Activated effector memory CD4-positive, alpha-beta T cell treated with anti-CD3 and anti-CD28 coated beads, Interleukin-2, amount 50 U/mL, for 16 hours (primary cell): Measurements from ENCODE around the gene TSC22D3.

Experiments
- DNase-seq: peaks from one replicate; pipeline ENCODE4 v3.0.0-alpha.2; 2020

TSC22D3 gene

GRCh38 chrX:107729558-107730297 lies 45.9 kb downstream of the TSC22D3 start:
- no peak for DNase-seq

GRCh38 chrX:107728371-107729099 lies 47.1 kb downstream of the TSC22D3 start:
- DNase-seq, result no peak

GRCh38 chrX:107726816-107727534 lies 48.6 kb downstream of the TSC22D3 start:
- no peak for DNase-seq

GRCh38 chrX:107725761-107726555 lies 49.6 kb downstream of the TSC22D3 start:
- DNase-seq, result no peak

- no peak for DNase-seq
Observed at GRCh38 chrX:107724653-107725052, 50.9 kb downstream of the TSC22D3 start.

GRCh38 chrX:107723511-107723910 lies 52.1 kb downstream of the TSC22D3 start:
- no peak for DNase-seq

GRCh38 chrX:107721966-107722707 lies 53.5 kb downstream of the TSC22D3 start:
- DNase-seq, result no peak

- DNase-seq, result no peak
Observed at GRCh38 chrX:107721318-107721717, 54.3 kb downstream of the TSC22D3 start.

GRCh38 chrX:107718156-107718621 lies 57.4 kb downstream of the TSC22D3 start:
- peak; percentile 85 for DNase-seq

- peak; percentile 94 for DNase-seq
Observed at GRCh38 chrX:107716816-107717700, 58.5 kb downstream of the TSC22D3 start.

- peak; percentile 64 for DNase-seq
Observed at GRCh38 chrX:107716118-107716684, 59.4 kb downstream of the TSC22D3 start.

- no peak for DNase-seq
Observed at GRCh38 chrX:107715331-107716117, 60.1 kb downstream of the TSC22D3 start.

- peak; percentile 67 for DNase-seq
Observed at GRCh38 chrX:107714206-107714891, 61.2 kb downstream of the TSC22D3 start.

GRCh38 chrX:107713543-107714205 lies 61.9 kb downstream of the TSC22D3 start:
- DNase-seq, result no peak

- DNase-seq, result no peak
Observed at GRCh38 chrX:107713203-107713542, 62.4 kb downstream of the TSC22D3 start.

GRCh38 chrX:107712231-107713202 lies 63.1 kb downstream of the TSC22D3 start:
- DNase-seq, result no peak

- no peak for DNase-seq
Observed at GRCh38 chrX:107711521-107712181, 63.9 kb downstream of the TSC22D3 start.
